Measurements from ENCODE around the gene DNAH8. TPM values are rescaled to one million over a fixed set of nuclear protein-coding genes. Genes with fewer than 3 reads are reported as not detected.

The DNAH8 gene
- total RNA-seq, 1 donor from 2014 or later, result 0.05 TPM

GRCh38 chr6:39061182-39061581 is 346.1 kb downstream of the DNAH8 start:
- H3K4me1 Mint-ChIP-seq (ENCODE audit: low read depth), result no peaks in the 10 kb centered on the region
- H3K4me3 Mint-ChIP-seq (ENCODE audit: unreplicated experiment), result no peak overlapping the region
- H3K27me3 Mint-ChIP-seq (ENCODE audit: low read depth), result peaks cover 60% of the 10 kb centered on the region

GRCh38 chr6:39061588-39061987 is 346.5 kb downstream of the DNAH8 start:
- DNase-seq (ENCODE audit: low spot score), result no peak
- Mint-ChIP-seq H3K4me3 (ENCODE audit: unreplicated experiment) (no peak overlapping the region), H3K36me3 (ENCODE audit: low read depth) (no peaks in the 10 kb centered on the region), H3K9me3 (ENCODE audit: low read depth) (no peaks in the 10 kb centered on the region), H3K4me1 (ENCODE audit: low read depth) (no peaks in the 10 kb centered on the region), H3K27ac (ENCODE audit: unreplicated experiment) (no peak overlapping the region), H3K27me3 (ENCODE audit: low read depth) (peaks cover 61% of the 10 kb centered on the region)
- TF ChIP-seq CTCF (IDR thresholded peaks at IDR 0.05), result no peak

More at GRCh38 chr6:39061182-39061581, 346.1 kb downstream of the DNAH8 start:
- no peak for TF ChIP-seq CTCF (IDR thresholded peaks at IDR 0.05)
- Mint-ChIP-seq H3K36me3 (ENCODE audit: low read depth) (no peaks in the 10 kb centered on the region), H3K9me3 (ENCODE audit: low read depth) (no peaks in the 10 kb centered on the region), H3K27ac (ENCODE audit: unreplicated experiment) (no peak overlapping the region)
- DNase-seq (ENCODE audit: low spot score), result peak; percentile 33

GRCh38 chr6:39062014-39062740 is 347.1 kb downstream of the DNAH8 start:
- Mint-ChIP-seq H3K27ac (ENCODE audit: unreplicated experiment) (no peak overlapping the region), H3K36me3 (ENCODE audit: low read depth) (no peaks in the 10 kb centered on the region), H3K4me1 (ENCODE audit: low read depth) (no peaks in the 10 kb centered on the region), H3K9me3 (ENCODE audit: low read depth) (no peaks in the 10 kb centered on the region), H3K27me3 (ENCODE audit: low read depth) (peaks cover 62% of the 10 kb centered on the region), H3K4me3 (ENCODE audit: unreplicated experiment) (no peak overlapping the region)
- DNase-seq (ENCODE audit: low spot score), result peak; percentile 52
- TF ChIP-seq CTCF (IDR thresholded peaks at IDR 0.05), result no peak

GRCh38 chr6:39063526-39063925 is 348.4 kb downstream of the DNAH8 start:
- H3K4me1 Mint-ChIP-seq (ENCODE audit: low read depth), result no peaks in the 10 kb centered on the region
- H3K4me3 Mint-ChIP-seq (ENCODE audit: unreplicated experiment), result no peak overlapping the region
- TF ChIP-seq CTCF (IDR thresholded peaks at IDR 0.05), result no peak
- no peaks in the 10 kb centered on the region for H3K9me3 Mint-ChIP-seq (ENCODE audit: low read depth)
- peaks cover 61% of the 10 kb centered on the region for H3K27me3 Mint-ChIP-seq (ENCODE audit: low read depth)
- H3K36me3 Mint-ChIP-seq (ENCODE audit: low read depth), result no peaks in the 10 kb centered on the region
- peak; percentile 21 for DNase-seq (ENCODE audit: low spot score)
- no peak overlapping the region for H3K27ac Mint-ChIP-seq (ENCODE audit: unreplicated experiment)

GRCh38 chr6:39065561-39065960 is 350.4 kb downstream of the DNAH8 start:
- H3K9me3 Mint-ChIP-seq (ENCODE audit: low read depth), result peaks cover 11% of the 10 kb centered on the region
- no peaks in the 10 kb centered on the region for H3K36me3 Mint-ChIP-seq (ENCODE audit: low read depth)
- peak; percentile 57 for DNase-seq (ENCODE audit: low spot score)
- TF ChIP-seq CTCF (IDR thresholded peaks at IDR 0.05), result no peak
- no peaks in the 10 kb centered on the region for H3K4me1 Mint-ChIP-seq (ENCODE audit: low read depth)
- H3K27ac Mint-ChIP-seq (ENCODE audit: unreplicated experiment), result no peak overlapping the region
- no peak overlapping the region for H3K4me3 Mint-ChIP-seq (ENCODE audit: unreplicated experiment)
- peaks cover 49% of the 10 kb centered on the region for H3K27me3 Mint-ChIP-seq (ENCODE audit: low read depth)

All from chondrocyte (in vitro differentiated cells).